GM12891 (cell line): Measurements from ENCODE around the gene ABCB7.

ENCODE experiments used
- PAX5 ChIP-seq: IDR thresholded peaks from 2 replicates; pipeline ENCODE4 v1.6.1; 2011; ENCODE audit warnings: low read length, moderate library complexity, mild to moderate bottlenecking; ENCODE audit not compliant: insufficient read depth, severe bottlenecking
- POLR2A ChIP-seq: IDR thresholded peaks from 2 replicates; pipeline ENCODE4 v1.6.1; 2011; ENCODE audit warnings: low read depth, low read length, control low read depth
- POLR2AphosphoS5 ChIP-seq: IDR thresholded peaks from 2 replicates; pipeline ENCODE4 v1.6.1; 2011; ENCODE audit warnings: low read depth, low read length, control low read depth
- SPI1 ChIP-seq: IDR thresholded peaks from 2 replicates; pipeline ENCODE4 v1.6.1; 2011; ENCODE audit warnings: low read depth, low read length, control low read depth
- TAF1 ChIP-seq: IDR thresholded peaks from 2 replicates; pipeline ENCODE4 v1.6.1; 2011; ENCODE audit warnings: low read depth, low read length, control low read depth

GRCh38 chrX:75107863-75108509 is 48.1 kb downstream of the ABCB7 start:
- TF ChIP-seq POLR2A, result no peak
- TF ChIP-seq POLR2AphosphoS5, result no peak
- no peak for TF ChIP-seq SPI1
- no peak for TF ChIP-seq TAF1
- TF ChIP-seq PAX5, result no peak
